PC-3 (cell line): ENCODE measurements around the gene CMTM8.

ENCODE experiments used
- CTCF ChIP-seq: fragments of 300-600 bp; sonication (generic); conservative IDR thresholded peaks from 2 replicates; pipeline ENCODE4 v1.5.1; 2017; ENCODE audit warnings: antibody characterized with exemption, low read depth, mild to moderate bottlenecking, low read length
- EZH2 ChIP-seq: fragments of 300-600 bp; sonication (generic); IDR thresholded peaks from one replicate; pipeline ENCODE4 v1.6.1; 2017; ENCODE audit warnings: antibody characterized with exemption, mild to moderate bottlenecking, low read length; ENCODE audit not compliant: unreplicated experiment
- EZH2phosphoT487 ChIP-seq: fragments of 300-600 bp; sonication (generic); IDR thresholded peaks from 2 replicates; pipeline ENCODE4 v1.6.1; 2018; ENCODE audit warnings: mild to moderate bottlenecking, antibody characterized with exemption, low read length, borderline replicate concordance

DNA sequence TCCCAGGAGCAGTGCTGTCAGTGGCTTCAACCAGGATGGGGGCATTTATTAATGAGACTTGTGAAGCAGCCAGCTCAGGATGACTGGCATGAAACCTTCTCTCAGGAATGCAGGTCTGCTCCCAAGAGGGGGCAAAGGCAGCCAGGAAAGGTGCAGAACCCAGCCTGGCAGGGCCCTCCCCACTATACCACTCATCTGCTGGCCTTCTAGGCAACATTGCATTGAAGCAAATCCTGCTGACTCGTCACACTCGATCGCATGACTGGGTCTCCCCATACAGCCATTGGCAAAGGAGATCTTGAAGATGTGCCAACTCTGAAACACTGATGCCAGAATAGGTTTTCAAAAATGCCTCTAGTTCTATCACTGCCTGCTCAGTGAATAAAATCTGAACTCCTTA, 87.4 kb downstream of the CMTM8 start:
- TF ChIP-seq CTCF (no peak), EZH2 (no peak), EZH2phosphoT487 (no peak)
